ENCODE results near the gene RACGAP1.

RACGAP1 gene

GRCh38 chr12:49953961-49954846 lies 71.1 kb downstream of the RACGAP1 start:
- no peak for DNase-seq

- no peak for DNase-seq
Measured at GRCh38 chr12:49953151-49953550, 72.1 kb downstream of the RACGAP1 start.

GRCh38 chr12:49952391-49953055 lies 72.8 kb downstream of the RACGAP1 start:
- no peak for DNase-seq

DNA sequence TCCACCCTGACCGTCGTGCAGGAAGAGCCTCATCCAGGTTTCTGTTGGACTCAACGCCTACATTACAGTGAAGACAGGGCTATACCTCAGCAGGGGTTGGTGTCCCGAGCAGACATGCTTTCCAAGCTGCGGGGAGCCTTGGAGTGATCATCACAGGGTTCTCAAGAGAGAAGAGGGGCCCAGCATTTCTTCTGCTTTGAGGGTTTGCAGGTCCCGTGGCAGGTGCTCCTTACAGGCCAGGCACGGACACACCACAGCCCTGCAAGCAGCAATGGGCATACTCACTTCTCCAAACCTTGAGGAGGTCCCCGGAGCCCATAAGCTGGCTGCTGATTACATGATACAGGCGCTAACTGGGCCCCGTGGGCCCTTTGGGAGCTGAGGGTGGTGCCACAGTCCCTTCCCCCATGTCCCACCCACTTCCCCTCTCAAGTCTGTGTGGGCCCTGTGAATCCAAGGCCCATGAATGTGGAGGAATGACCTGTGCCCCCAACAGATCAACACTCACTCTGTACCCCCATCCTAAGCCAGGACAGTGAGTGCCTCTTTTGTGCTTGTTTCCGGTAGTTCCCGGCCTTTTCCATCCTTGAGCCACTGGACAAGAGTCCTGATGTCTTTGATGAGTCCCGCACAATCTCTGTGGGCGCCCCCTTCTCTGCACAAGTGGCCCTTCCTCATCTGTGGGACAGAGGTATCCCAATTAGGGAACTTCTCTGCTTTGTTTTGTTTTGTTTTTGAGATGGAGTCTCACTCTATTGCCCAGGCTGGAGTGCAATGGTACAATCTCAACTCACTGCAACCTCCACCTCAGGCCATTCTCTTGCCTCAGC lies 73.7 kb downstream of the RACGAP1 start:
- DNase-seq: no peak

DNA sequence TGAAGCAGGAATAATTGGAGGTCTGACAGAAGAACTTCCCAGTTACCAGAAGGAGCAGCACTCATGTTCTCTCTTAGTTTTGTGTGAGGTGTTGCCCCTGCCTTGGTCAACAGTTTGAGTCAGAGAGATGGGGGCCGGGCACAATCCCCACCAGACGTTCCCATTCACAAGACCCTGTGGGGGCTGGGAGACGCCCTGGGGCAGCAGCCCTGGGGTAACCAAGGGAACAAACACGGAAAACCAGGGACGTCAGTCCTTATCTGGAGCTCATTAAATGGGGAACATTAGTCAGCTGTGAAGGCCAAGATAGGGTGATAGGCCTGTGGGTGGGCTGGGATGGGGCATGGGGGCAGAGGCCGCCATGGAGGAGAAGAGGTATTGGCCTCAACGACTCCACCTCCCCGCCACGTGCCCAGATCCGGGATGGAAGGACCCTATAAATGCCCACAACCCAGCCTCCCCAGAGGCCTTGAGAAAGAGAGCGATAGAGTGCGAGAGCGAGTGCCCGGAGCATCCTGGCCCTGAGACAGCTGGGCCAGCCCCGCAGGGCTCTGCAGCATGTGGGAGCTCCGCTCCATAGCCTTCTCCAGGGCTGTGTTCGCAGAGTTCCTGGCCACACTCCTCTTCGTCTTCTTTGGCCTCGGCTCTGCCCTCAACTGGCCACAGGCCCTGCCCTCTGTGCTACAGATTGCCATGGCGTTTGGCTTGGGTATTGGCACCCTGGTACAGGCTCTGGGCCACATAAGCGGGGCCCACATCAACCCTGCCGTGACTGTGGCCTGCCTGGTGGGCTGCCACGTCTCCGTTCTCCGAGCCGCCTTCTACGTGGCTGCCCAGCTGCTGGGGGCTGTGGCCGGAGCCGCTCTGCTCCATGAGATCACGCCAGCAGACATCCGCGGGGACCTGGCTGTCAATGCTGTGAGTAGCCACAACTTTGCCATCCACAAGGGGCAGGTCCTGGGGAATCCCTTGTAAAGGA lies 74.7 kb downstream of the RACGAP1 start, which contains the start of gene AQP2:
AQP2 (plus strand) TSS at position 465 of the 979 bp plus-strand sequence; CDS start at position 559, 94 bp downstream.
- no peak for DNase-seq

GRCh38 chr12:49949866-49950265 lies 75.4 kb downstream of the RACGAP1 start:
- no peak for DNase-seq

DNA sequence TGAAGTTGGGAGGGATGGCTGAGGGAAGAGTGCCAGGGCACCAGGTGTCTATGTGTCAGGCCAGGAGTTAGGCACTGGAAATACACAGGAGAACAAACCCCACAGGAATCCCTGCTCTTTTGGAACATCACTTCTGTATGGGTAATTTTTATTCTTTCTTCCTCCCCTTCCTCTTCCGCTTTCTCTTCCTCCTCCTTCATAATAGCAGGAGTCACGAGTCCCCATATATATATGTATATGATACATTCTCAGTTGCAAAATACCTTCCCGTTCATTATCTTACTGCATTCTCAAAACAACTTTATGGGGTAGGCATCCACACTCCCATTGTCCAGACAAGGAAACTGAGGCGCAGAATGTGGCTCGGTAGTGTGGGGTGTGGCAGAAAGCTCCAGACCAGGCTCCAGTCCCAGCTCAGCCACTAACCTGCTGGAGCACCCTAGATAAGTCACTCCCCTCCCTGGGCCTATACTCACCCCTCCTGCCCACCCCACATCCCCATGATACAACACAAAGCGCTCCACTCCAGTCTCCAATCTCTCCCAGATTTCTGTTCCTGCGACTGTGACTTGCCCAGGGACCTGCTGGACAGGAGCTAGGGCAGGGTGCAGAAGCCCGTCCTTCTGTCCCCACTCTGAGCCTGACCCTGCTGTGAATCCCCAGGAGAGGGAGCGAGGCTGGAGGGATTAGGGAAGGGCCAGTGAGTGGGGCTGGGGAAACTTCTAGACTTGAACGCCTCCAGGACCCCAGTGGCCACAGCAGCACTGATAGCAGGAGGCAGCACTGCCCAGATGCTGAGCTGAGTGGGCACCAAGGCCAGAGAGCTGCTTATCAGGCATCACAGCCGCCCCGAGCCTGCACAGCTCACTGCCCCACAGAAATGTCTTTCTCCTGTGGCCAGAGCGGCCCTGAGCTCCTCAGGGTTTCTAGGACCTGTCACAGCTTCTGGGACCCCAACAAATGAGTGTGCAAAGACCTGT lies 76.1 kb downstream of the RACGAP1 start:
- no peak for DNase-seq

DNA sequence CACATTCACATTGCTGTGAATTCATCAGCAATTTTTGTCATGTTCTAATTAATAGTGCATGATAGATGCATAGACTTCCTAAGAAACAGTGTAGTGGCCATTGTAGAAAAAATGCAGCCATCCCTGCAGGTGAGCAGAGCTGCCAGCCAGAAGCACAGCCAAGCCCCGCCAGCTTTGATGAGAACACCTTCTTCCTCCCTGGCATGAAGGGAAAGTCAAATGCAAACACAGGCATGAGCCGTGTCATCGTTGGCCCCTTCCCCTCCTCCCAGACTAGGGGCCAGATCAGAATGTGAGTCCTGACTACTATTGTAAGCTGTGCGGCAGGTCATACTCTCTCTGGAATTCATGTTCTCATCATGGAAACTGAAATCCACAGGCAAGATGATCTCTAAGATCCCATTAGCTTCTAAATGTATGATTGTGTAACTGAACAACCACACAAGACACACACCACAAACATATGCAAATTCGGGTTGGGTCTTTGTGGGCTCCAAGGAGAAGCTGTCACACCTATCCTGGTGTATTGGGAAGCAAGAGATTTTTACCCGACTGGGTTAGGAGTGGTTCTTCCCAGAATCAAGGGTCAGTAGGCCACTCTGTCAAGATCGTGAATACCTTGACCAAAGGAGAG lies 77.6 kb downstream of the RACGAP1 start:
- no peak for DNase-seq

DNA sequence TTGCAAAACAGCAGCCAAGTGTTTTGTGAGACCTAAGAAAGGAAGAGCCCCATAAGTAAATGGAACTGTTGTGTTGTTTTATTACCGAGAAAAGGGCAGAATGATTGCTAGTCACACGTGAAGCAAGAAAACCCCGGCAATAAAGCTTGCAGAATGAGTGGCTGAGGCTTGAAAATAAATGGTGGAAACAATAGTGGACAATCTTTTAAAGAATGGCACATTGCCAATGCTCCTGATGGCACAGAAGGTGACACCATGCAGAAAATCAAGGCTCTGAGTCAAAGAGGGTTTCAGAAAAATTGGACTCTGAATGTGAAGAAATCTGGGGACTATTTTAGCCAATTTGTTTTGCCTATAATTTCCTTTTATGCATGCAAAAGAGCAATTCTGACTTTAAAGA lies 78.8 kb downstream of the RACGAP1 start:
- no peak for DNase-seq

- no peak for DNase-seq
Measured at GRCh38 chr12:49946086-49946485, 79.2 kb downstream of the RACGAP1 start.

DNA sequence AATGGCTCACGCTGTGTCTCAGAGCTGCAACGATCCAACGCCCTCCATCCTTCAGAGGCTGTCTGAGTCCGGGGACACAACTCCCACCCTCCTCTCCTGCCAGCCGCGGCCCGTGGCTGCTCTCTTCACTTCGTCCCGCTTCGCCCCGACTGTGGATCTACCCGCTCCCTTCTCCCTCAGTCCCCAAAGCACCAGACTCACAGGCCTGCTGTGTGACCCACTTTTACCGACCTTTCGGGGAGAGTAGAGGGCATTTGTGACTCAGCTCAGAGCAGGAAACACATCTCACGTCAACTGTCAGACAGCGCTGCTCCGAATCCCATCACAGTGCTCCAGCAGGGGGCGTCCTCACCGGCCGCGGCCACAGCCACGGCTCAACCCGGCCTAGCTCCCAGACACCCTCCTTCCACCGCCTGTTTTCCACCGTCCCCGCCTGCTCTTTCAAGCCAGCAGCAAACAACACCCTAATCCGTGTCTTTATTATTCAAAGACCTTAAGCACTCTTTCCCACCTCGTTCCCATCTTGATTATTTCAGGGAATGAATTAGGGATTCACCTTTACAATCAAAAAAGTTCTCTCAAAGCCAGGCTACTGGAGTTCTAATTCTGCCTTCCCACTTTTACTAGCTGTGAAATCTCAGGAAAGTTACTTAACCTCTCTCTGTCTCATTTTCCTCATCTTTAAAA lies 79.8 kb downstream of the RACGAP1 start:
- peak; percentile 71 for DNase-seq

GRCh38 chr12:49944718-49945117 lies 80.6 kb downstream of the RACGAP1 start:
- DNase-seq: no peak

DNA sequence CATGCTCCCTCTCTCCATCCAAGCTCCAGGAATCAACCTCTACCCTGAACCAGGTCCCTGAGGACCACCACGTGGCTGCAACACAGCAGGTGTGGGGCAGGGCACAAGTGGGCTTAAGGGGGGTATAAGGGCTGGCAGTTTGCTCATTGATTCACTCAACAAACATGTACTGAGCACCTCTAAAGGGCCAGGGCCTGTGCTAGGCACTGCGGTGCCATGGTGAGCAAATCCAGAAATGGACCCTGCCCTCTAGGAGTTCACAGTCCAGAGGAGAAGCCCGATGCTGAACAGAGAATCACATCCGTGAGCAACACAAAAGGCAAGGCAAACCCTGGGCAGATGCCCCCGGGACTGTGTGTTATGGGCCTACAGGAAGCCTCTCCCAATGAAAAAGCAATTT lies 81.2 kb downstream of the RACGAP1 start:
- DNase-seq: no peak

DNA sequence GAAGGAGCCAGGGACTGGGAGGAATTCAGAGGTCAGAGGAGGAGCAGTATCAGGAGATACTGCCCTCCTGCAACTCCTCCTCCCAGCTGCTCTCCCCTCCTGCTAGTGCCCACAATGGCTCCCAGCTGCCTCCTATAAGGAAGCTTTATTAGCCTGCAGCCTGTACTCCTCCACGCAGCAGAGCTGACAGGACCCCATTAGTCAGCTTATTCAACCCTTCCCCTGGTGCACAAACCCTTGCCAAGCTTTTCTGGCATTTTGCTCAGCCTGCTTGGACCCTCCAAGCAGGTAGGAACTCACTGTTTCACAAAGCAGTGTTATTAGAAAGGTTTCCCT lies 81.7 kb downstream of the RACGAP1 start:
- DNase-seq: no peak

DNA sequence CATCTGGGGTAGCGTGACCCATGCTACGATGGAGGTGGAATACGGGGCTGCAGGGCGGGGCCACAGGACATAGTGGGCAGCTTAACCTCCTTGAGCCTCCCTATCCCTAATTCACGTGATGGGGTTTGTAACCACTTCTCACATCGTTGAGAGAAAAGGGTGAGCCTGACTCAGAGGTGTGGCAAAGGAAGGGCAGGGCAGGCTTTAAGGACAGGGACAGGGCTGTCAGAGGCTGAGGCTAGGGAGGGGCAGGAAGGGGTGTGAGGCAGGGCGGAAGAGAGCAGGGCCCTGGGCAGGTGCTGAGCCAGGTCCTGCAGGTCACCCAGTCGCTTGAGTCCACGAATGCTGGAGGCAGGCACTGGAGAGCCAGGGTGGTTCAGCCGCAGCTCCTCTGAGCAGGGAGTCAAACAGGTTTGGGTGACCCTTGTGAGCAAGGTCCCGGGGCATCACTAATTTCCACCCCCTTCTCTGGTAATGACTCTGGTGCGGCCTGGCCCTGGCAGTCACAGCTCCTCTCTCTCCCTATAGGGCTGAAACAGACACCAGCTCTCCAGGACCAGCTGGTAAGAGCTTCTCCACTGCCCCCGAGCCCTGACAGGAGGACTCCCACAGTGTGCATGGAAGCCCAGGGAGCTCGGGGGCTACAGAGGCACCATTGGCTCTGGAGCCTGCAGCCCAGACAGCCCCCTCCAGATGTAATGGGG lies 82.2 kb downstream of the RACGAP1 start:
- no peak for DNase-seq

- no peak for DNase-seq
Measured at GRCh38 chr12:49942512-49942893, 82.8 kb downstream of the RACGAP1 start.

- no peak for DNase-seq
Measured at GRCh38 chr12:49941556-49942511, 83.5 kb downstream of the RACGAP1 start.

- no peak for DNase-seq
Measured at GRCh38 chr12:49939707-49940106, 85.6 kb downstream of the RACGAP1 start.

Data from hematopoietic multipotent progenitor cell treated with erythropoietin and hydrocortisone succinate and interleukin-3 and kit ligand, for 8 days (in vitro differentiated cells).